Glomerular visceral epithelial cell (primary cell): ENCODE measurements around the gene PIGL.
"Not testable (repeated sequence)": the region's sequence is repeated elsewhere in the genome, so short reads cannot be mapped to it uniquely, and the experiment has no call there.

ENCODE experiments used
- DNase-seq: peaks from one replicate; pipeline ENCODE4 v3.0.0-alpha.2; 2016; ENCODE audit errors: extremely low spot score

The PIGL gene

GRCh38 chr17:16217002-16217635 is at the start of gene PIGL:
Gene PIGL, plus strand, starts transcription at chr17:16217210. Its CDS starts 17 bp downstream, at chr17:16217227.
- peak; percentile 92 for DNase-seq

- DNase-seq: no peak
These were observed 45.4 kb upstream of the PIGL start for GRCh38 chr17:16171613-16172012.

GRCh38 chr17:16178836-16179235 is 38.2 kb upstream of the PIGL start:
- DNase-seq: no peak

GRCh38 chr17:16181581-16181980 is 35.4 kb upstream of the PIGL start:
- DNase-seq: no peak

GRCh38 chr17:16187642-16188041 is 29.4 kb upstream of the PIGL start:
- DNase-seq: no peak

GRCh38 chr17:16189791-16190348 is 27.1 kb upstream of the PIGL start:
- no peak for DNase-seq

GRCh38 chr17:16190703-16191360 is 26.2 kb upstream of the PIGL start:
- DNase-seq: no peak

GRCh38 chr17:16191604-16192003 is 25.4 kb upstream of the PIGL start:
- no peak for DNase-seq

- not testable (repeated sequence) for DNase-seq
These were observed 22.6 kb upstream of the PIGL start for GRCh38 chr17:16194307-16194835.

GRCh38 chr17:16197276-16197675 is 19.7 kb upstream of the PIGL start:
- no peak for DNase-seq

GRCh38 chr17:16199093-16199492 is 17.9 kb upstream of the PIGL start:
- peak; percentile 18 for DNase-seq

- peak; percentile 61 for DNase-seq
These were observed 15.3 kb upstream of the PIGL start for GRCh38 chr17:16201693-16202131.

GRCh38 chr17:16202554-16203500 is 14.2 kb upstream of the PIGL start:
- DNase-seq: peak; percentile 8

- DNase-seq: not testable (repeated sequence)
These were observed 12.2 kb upstream of the PIGL start for GRCh38 chr17:16204763-16205162.

- DNase-seq: no peak
These were observed 5.4 kb upstream of the PIGL start for GRCh38 chr17:16211590-16211989.

- DNase-seq: no peak
These were observed 4.2 kb upstream of the PIGL start for GRCh38 chr17:16212793-16213192.

- DNase-seq: no peak
These were observed 2.6 kb upstream of the PIGL start for GRCh38 chr17:16214190-16215001.

- DNase-seq: peak; percentile 51
These were observed 2.1 kb upstream of the PIGL start for GRCh38 chr17:16215002-16215272.

- DNase-seq: peak; percentile 95
These were observed 1.6 kb upstream of the PIGL start, which contains the start of gene NCOR1 for GRCh38 chr17:16215273-16215964. Gene NCOR1, minus strand, starts transcription at chr17:16215534. Its CDS starts 20,965 bp downstream, at chr17:16194569.

GRCh38 chr17:16215965-16216316 is 1.1 kb upstream of the PIGL start:
- DNase-seq: no peak
